B cell (primary cell): ENCODE results near the gene SDK1. TPM values are rescaled to one million over a fixed set of nuclear protein-coding genes. Genes with fewer than 3 reads are reported as not detected.

Source experiments
- ATAC-seq: fragments of 200-7000 bp; cut with Tn5 transposase; one replicate; pipeline ENCODE4 v1.10.0; 2021; ENCODE audit warnings: low read depth, mild to moderate bottlenecking, moderate number of reproducible peaks, moderate library complexity
- CTCF ChIA-PET: fragments of 350-600 bp; sonication (Branson Sonifier 250); formaldehyde crosslinking; loops from one replicate; lab custom pipeline; 2021; ENCODE audit warnings: antibody characterized with exemption, inconsistent platforms; lab: Charles Lee
- POLR2A ChIA-PET: fragments of 350-600 bp; sonication (Branson Sonifier 250); formaldehyde crosslinking; loops from one replicate; lab custom pipeline; 2021; ENCODE audit warnings: antibody characterized with exemption; lab: Charles Lee
- DNase-seq: peaks from one replicate; pipeline ENCODE4 v3.0.0; 2013
- H2AFZ ChIP-seq: 2 replicates; pipeline ENCODE4 v1.6.1; 2012; ENCODE audit warnings: mild to moderate bottlenecking, low read depth, low read length; ENCODE audit not compliant: insufficient read depth, poor library complexity, severe bottlenecking
- H3K27ac ChIP-seq, 2 donors: 1 replicate in 1 of 2; 2 replicates in 1 of 2; pipeline ENCODE4 v1.5.1; 2012 to 2013; ENCODE audit warnings: low read length in 2 of 2, mild to moderate bottlenecking in 2 of 2, moderate library complexity in 1 of 2
- H3K27me3 ChIP-seq, 4 experiments: fragments of 200-600 bp in 1 of 4; sonication (generic) in 1 of 4; replicated peaks in 1 of 4; 1 replicate in 2 of 4; 2 replicates in 2 of 4; pipeline versions ENCODE4 v1.6.1 to v1.7.0; 2013 to 2016; ENCODE audit warnings: low read length in 3 of 4, mild to moderate bottlenecking in 2 of 4, mixed read lengths in 1 of 4, moderate library complexity in 1 of 4; ENCODE audit not compliant: insufficient read depth in 4 of 4, control insufficient read depth in 3 of 4; ENCODE audit errors: control extremely low read depth in 1 of 4
- H3K36me3 ChIP-seq, 2 experiments: replicated peaks in 1 of 2; 1 replicate in 1 of 2; 2 replicates in 1 of 2; pipeline versions ENCODE4 v1.6.1 to v1.7.1; 2013; ENCODE audit warnings: low read length in 1 of 2; ENCODE audit not compliant: insufficient read depth in 2 of 2, control insufficient read depth in 1 of 2; ENCODE audit errors: control extremely low read depth in 1 of 2, extremely low read depth in 1 of 2
- H3K4me1 ChIP-seq, 2 donors: fragments of 200-600 bp in 1 of 2; sonication (generic) in 1 of 2; 1 replicate in 1 of 2; 2 replicates in 1 of 2; pipeline versions ENCODE4 v1.5.1 to v1.6.1; 2013 to 2017; ENCODE audit warnings: low read length in 2 of 2; ENCODE audit not compliant: control insufficient read depth in 2 of 2, insufficient read depth in 2 of 2
- H3K4me2 ChIP-seq: replicated peaks from 2 replicates; pipeline ENCODE3; 2012; ENCODE audit warnings: mild to moderate bottlenecking, low read depth, low read length; ENCODE audit not compliant: poor library complexity, severe bottlenecking
- H3K4me3 ChIP-seq, 5 experiments: fragments of 200-600 bp in 1 of 5; sonication (generic) in 1 of 5; 1 replicate in 3 of 5; 2 replicates in 2 of 5; pipeline versions ENCODE4 v1.5.1 to v1.7.0; 2011 to 2016; ENCODE audit warnings: low read length in 4 of 5, mild to moderate bottlenecking in 4 of 5, low read depth in 2 of 5, control low read depth in 1 of 5, moderate library complexity in 1 of 5; ENCODE audit not compliant: insufficient read depth in 1 of 5; ENCODE audit errors: control extremely low read depth in 1 of 5, extremely low read depth in 1 of 5
- H3K79me2 ChIP-seq: fragments of 200-600 bp; sonication (generic); one replicate; pipeline ENCODE4 v1.6.0; 2016; ENCODE audit warnings: low read length; ENCODE audit not compliant: control insufficient read depth, insufficient read depth
- H3K9ac ChIP-seq: fragments of 200-600 bp; sonication (generic); 2 replicates; pipeline ENCODE4 v1.6.1; 2017; ENCODE audit warnings: mild to moderate bottlenecking, low read length, moderate library complexity
- H3K9me3 ChIP-seq, 3 donors: one replicate each; pipeline versions ENCODE4 v1.6.1 to v1.7.1; 2013; ENCODE audit warnings: low read length in 2 of 3; ENCODE audit not compliant: control insufficient read depth in 2 of 3, insufficient read depth in 1 of 3; ENCODE audit errors: control extremely low read depth in 1 of 3
- H4K20me1 ChIP-seq: 2 replicates; pipeline ENCODE4 v1.6.0; 2012; ENCODE audit warnings: mild to moderate bottlenecking, low read length; ENCODE audit not compliant: insufficient read depth, control insufficient read depth, poor library complexity, severe bottlenecking
- H3K27ac Mint-ChIP-seq: one replicate; pipeline ENCODE4 v1.8.0; 2021; ENCODE audit warnings: mixed read lengths
- H3K27me3 Mint-ChIP-seq: one replicate; pipeline ENCODE4 v1.8.0; 2021; ENCODE audit warnings: mixed read lengths
- H3K4me1 Mint-ChIP-seq: one replicate; pipeline ENCODE4 v1.8.0; 2021; ENCODE audit warnings: mixed read lengths
- H3K4me3 Mint-ChIP-seq: one replicate; pipeline ENCODE4 v1.8.0; 2021; ENCODE audit warnings: mixed read lengths
- H3K9me3 Mint-ChIP-seq: one replicate; pipeline ENCODE4 v1.8.0; 2022; ENCODE audit warnings: mixed read lengths; ENCODE audit not compliant: insufficient read depth
- CTCF ChIP-seq: fragments of 200-600 bp; IDR thresholded peaks from one replicate; pipeline ENCODE4 v1.8.0; 2022; ENCODE audit warnings: antibody characterized with exemption, mild to moderate bottlenecking
- EZH2 ChIP-seq: IDR thresholded peaks from 2 replicates; pipeline ENCODE4 v1.6.1; 2012; ENCODE audit warnings: borderline replicate concordance, low read depth, mild to moderate bottlenecking, moderate library complexity, low read length; ENCODE audit not compliant: insufficient read depth, poor library complexity, severe bottlenecking
- WGBS: methylation state at CpG from one replicate; pipeline ENCODE4 v1.1.5; 2013; ENCODE audit warnings: missing lambda C conversion rate; ENCODE audit not compliant: insufficient coverage; 5-methylcytosine and 5-hydroxymethylcytosine counted together
- intact Hi-C: fragments of 100-400 bp; cut with micrococcal nuclease; formaldehyde crosslinking; loops from one replicate; pipeline ENCODE4 v1.10.0; 2022
- polyA plus RNA-seq: library from polyadenylated mRNA; depleted of rRNA; stranded (reverse); fragments of >200 nt; gene quantifications from 2 replicates; pipeline ENCODE4 v1.2.3, GENCODE V29; 2012
- total RNA-seq, 2 donors: library from RNA; stranded (reverse); fragments of 120-200 nt in 1 of 2; gene quantifications; 1 replicate in 1 of 2; 2 replicates in 1 of 2; pipeline versions ENCODE4 v1.2.3 to v1.2.4, GENCODE V29; 2013 to 2022

The SDK1 gene
- total and polyA plus RNA-seq, 2 donors (not counting 1 experiment from before 2014, with no cell fraction given) = 0.73 to 2.0 TPM

- Histone ChIP-seq H3K27me3 (peaks cover 0 to 5% (median 3%) of the 10 kb centered on the region in 4 experiments), H4K20me1 (no peaks in the 10 kb centered on the region), H3K4me3 (no peak overlapping the region), H2AFZ (no peak overlapping the region), H3K36me3 (no peaks in the 10 kb centered on the region), H3K27ac (no peak overlapping the region), H3K9ac (no peak overlapping the region), H3K4me1 (no peaks in the 10 kb centered on the region), H3K79me2 (no peaks in the 10 kb centered on the region), H3K9me3 (peaks cover 0 to 14% (median 0%) of the 10 kb centered on the region in 3 donors), H3K4me2 (no peak overlapping the region)
- ATAC-seq (no peak), DNase-seq (peak; percentile 27)
- H3K4me1 Mint-ChIP-seq = no peaks in the 10 kb centered on the region
- POLR2A ChIA-PET = no interaction called here
- intact Hi-C loops = no loop called here
- no peak for TF ChIP-seq EZH2
- TF ChIP-seq CTCF = no peak
- peaks cover 18% of the 10 kb centered on the region for H3K9me3 Mint-ChIP-seq
- CTCF ChIA-PET = interaction anchor here (1.2 to 1.4 kb wide), 2 partner anchors 9 to 11 kb away, joined by 3 to 4 read pairs; no protein-coding TSS in a partner anchor
- peaks cover 38% of the 10 kb centered on the region for H3K27me3 Mint-ChIP-seq
- H3K27ac Mint-ChIP-seq = no peak overlapping the region
- 76% methylated on average over 2 of the region's 2 CpGs for WGBS
- H3K4me3 Mint-ChIP-seq = no peak overlapping the region
Observed at GRCh38 chr7:3399858-3400257, 98.8 kb downstream of the SDK1 start.

- Histone ChIP-seq H4K20me1 (no peaks in the 10 kb centered on the region), H3K9me3 (no peaks in the 10 kb centered on the region), H2AFZ (no peak overlapping the region), H3K9ac (no peak overlapping the region), H3K4me2 (no peak overlapping the region), H3K27ac (no peak overlapping the region), H3K36me3 (no peaks in the 10 kb centered on the region), H3K4me1 (no peaks in the 10 kb centered on the region), H3K27me3 (peaks cover 0 to 10% (median 3%) of the 10 kb centered on the region in 4 experiments), H3K4me3 (no peak overlapping the region), H3K79me2 (no peaks in the 10 kb centered on the region)
- Mint-ChIP-seq H3K4me1 (no peaks in the 10 kb centered on the region), H3K9me3 (no peaks in the 10 kb centered on the region), H3K27me3 (peaks cover 47% of the 10 kb centered on the region), H3K27ac (no peak overlapping the region), H3K4me3 (no peak overlapping the region)
- ATAC-seq (no peak), DNase-seq (no peak)
- 91% methylated on average over 1 of the region's 1 CpG for WGBS
- intact Hi-C loops = no loop called here
- no peak for TF ChIP-seq CTCF
- no peak for TF ChIP-seq EZH2
- POLR2A ChIA-PET = no interaction called here
- CTCF ChIA-PET = no interaction called here
Observed at GRCh38 chr7:3404501-3404900, 103.4 kb downstream of the SDK1 start.
